NCI-H187 treated with DMSO at 0.1 percent for 48 hours (cell line): Measurements from ENCODE around the gene SSBP4.

Source experiments
- DNase-seq: peaks from one replicate; lab custom pipeline; 2025; lab: John Stamatoyannopoulos, UW

The SSBP4 gene

GRCh38 chr19:18433735-18434398 is 14.7 kb downstream of the SSBP4 start:
- no peak for DNase-seq

DNA sequence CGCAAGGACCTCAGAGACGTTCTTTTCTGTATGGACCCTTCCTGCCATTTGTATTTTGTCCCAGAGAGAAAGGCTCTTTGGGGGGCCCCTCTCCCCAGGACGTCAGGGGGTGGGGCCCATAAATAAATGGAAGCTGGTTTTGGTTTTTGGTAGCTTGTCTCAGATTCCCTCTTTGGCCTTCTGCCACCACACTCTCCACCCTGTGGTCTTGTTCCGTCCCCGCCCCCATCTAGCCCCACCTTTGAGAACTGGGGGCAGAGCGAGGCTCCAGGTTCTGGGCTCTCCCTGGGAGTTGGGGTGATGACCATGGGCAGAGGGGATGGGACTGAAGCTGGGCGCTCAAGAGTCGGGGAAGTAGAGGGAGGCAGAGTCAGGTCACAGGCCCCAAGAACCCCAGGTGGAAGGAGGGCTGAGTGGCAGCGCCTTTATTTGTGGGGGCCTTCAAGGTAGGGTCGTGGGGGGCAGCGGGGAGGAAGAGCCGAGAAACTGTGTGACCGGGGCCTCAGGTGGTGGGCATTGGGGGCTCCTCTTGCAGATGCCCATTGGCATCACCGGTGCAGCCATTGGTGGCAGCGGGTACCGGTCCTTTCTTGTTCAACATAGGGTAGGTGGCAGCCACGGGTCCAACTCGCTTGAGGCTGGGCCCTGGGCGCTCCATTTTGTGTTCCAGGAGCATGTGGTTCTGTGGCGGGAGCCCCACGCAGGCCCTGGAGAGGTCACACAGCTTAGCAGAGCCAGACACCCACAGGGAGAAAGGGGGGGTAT is 15.4 kb downstream of the SSBP4 start:
- DNase-seq = no peak

- no peak for DNase-seq
Measured at GRCh38 chr19:18435178-18435841, 16.1 kb downstream of the SSBP4 start.

DNA sequence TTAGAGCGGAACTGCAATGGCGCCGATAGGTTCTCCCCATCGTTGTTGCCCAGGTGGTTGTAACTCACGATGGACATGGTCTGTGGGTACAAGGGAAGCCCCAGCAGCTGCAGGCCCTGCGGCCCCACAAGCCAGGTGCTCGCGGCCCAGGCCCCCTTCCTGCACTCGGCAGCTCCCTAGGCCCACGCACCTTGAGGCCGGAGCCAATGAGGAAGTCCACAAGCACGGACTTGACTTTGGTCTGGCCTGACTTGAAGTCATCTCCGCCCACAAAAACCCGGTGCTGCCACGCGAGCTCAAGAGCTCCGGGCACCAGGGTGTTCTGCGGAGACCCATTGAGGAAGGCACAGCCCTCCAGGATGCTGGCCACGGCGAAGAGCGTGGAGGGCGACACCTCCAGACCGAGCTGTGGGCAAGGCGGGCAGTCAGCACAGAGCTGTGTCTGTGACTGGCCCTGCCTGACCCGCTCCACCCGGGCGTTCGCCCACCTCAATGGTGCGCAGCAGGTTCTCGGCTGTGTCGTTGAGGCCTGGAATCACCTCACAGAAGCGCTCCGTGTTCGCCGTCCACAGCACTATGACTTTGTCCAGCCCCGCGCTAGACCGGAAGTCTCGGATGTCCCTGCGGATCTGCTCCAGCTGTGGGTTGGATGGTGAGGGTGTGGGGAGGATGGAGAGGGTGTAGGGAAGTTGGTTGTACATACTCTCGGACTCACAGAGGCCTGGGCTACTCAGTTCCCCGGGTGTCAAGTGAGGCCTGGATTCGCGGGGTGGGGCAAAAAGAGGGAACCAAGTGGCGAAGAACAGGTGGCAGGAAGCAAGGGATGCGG is 16.9 kb downstream of the SSBP4 start:
- no peak for DNase-seq

DNA sequence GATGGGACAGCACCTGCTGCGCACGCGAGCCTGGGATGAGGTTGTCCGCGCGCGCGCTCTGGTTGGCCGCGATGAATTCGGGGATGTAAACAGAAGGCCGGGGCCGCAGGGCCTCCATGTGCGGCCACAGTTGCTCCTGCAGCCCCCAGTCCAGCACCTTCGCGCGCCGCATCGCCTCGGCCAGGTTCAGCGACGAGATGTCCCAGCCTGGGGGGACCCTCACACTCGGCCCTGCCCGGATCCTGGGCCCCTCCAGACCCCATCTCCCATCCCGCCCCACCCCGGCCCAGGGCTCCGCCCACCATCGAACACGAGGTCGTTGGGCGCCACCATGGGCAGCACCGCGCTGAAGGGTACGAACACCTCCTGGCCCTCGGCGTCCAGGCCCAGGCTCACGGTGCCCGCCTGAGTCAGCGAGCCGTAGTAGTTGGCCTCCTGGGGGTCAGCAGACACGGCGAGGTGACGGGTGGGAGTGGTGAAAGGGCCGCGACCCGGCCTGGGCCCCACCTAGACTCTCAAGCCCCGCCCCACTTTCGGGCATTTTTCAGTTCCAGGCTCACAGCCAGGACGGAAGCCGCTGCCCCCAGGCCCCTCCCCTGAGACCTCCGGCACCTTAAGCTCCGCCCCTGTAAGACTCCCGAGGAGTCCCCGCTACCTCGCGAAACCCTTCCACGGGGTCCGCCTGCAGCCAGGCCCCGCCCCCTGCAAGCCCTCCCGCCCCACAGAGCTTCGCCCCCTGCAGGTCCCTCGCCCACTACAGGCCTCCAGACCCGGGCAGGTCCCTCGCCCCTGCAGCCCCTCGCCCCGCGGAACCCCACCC is 17.7 kb downstream of the SSBP4 start:
- DNase-seq = no peak

DNA sequence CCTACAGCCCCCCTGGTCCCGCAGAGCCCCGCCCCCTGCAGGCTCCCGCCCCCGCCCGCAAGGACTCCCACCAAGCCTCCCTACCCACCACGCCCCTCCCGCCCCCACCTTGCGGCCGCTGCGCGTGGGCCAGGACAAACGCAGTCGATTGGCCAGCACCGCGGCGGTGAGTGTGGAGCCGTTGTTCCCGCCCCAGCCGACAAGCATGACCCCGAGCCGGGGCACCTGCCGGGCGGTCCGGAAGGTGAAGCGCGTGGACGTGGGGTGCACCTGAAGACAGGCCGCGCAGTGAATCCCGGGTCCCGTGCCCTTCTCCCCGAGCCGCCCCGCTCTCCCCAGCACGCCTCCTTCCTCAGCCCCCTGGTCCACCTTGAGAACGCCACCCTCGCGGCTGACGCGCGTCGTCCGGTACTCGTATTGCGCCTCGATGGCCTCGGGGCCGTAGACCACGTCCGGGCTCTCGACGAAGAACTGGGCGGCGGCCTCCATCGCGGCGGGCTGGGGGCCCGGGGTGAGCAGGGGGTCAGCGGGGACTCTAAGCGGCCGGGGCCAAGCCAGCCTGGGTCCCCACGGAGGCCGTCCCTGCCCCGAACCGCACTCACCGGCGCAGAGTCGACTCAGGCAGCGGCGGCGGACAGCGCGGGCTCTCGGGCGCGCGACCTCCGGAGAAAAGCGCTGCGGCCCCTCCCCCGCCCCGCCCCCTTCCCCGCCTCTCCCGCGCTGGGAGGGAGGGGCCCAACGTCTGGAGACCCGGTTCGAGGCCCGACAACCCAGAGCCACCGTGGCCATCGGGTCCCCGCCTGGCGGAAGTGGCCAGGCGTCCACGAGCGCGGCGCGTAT is 18.5 kb downstream of the SSBP4 start, which contains the start of gene ISYNA1:
Gene ISYNA1 (minus strand): TSS at position 643 of the 840 bp plus-strand sequence. CDS start 154 bp downstream, at position 489.
- DNase-seq = no peak

GRCh38 chr19:18438331-18439024 is 19.3 kb downstream of the SSBP4 start:
- DNase-seq = no peak

DNA sequence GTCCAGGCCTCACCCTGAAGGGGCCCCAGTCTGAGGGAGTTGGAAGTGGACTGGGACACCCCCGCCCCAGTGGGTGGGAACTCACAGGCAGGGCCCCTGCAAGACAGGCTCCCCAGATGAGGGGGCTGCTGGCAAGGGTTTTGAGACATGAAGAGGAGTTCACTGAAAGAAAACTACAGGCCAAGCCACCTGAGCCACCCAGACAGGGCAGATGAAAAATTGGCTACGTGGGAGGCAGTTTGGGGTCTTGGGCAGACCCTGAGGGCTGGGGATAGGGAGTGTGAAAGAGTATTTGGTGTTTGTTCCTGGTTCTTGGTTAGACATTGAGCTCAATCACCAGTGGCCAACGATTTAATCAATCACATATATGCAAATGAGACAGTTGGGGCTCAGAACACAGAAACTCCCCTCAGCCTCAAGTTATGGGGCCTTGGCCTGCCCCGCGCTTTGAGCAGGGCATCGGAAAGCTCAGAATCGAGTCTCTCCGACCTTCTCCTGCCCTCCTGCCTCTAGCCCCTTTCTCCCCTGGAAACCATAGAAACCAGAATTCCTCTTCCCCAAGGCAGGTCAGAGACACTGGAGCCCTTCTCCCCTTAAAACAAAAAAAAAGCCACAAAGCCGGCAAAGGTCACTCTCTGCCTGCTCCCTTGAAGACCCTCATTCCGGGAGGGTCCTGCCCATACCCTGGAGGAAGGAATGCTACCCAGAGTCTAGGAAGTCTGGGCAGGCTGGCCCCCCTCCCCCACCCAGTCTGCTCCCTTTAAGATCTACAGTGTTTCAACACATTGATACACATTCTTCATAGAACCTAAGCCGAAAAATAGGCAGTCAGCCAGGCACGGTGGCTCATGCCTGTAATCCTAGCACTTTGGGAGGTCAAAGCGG is 20.1 kb downstream of the SSBP4 start:
- DNase-seq = no peak

- no peak for DNase-seq
Measured at GRCh38 chr19:18439910-18440237, 20.7 kb downstream of the SSBP4 start.

DNA sequence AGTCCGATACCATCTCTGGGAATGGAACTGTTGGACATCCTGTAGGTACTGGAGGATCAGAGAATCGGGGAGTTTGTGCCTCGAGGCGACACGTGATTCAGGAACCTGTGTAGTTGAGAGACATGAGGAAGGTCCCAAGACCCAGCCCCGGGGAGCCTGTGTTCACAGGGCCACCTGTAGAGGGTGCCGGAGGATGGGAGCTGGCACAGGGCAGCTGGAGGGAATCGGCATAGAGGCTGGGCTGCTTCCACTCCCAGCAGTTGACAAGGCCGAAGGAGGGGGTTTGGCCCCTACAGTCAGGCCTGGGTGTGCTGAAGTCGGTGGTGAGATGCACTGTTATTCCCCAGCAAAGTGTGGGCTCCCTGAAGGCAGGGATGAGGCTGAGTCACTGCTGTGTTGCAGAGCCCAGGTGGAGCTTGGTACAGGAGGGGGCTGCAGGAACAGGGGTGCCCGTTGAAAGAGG is 21.2 kb downstream of the SSBP4 start:
- DNase-seq = no peak

GRCh38 chr19:18440936-18441803 is 22.0 kb downstream of the SSBP4 start:
- no peak for DNase-seq

GRCh38 chr19:18441804-18442788 is 22.9 kb downstream of the SSBP4 start:
- DNase-seq = no peak

DNA sequence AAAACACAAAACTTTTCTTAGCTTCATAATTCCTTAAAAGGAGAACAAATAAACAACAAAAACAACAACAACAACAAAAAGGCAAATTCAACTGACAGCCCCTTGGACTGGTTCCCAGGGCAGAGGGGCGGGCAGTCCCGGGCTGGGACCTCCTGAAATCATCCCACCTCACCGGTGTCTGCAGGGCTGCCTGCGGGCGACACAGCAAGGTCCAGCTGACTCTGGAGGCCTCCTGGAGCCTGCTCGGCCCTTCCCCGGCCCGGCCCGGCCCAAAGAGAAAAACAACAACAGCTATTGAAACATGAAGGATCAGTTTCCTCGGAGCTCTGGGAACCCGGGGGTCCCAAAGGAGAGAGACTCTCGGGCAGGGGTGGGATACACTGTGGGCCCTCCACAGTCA is 23.7 kb downstream of the SSBP4 start:
- no peak for DNase-seq

GRCh38 chr19:18443406-18443805 is 24.2 kb downstream of the SSBP4 start:
- DNase-seq = no peak

DNA sequence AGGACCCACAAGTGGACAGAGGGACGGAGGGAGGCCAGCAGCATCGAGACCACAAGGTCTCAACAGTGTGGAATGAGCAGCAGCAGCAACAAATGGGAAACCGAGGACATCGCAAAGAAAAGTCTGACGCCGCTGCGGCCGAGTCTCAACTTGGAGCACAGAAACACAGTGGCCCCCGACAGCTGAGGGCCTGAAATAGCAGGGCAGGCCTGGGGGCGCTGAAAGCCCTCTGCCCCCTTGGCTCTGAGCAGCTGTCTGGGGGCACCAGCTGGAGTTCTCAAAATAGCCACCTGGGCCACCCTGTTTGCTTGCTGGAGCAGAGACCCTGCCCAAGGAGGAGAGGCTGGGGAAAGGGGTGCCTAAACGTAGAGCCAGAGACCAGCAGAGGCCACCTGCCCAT is 24.6 kb downstream of the SSBP4 start:
- no peak for DNase-seq

DNA sequence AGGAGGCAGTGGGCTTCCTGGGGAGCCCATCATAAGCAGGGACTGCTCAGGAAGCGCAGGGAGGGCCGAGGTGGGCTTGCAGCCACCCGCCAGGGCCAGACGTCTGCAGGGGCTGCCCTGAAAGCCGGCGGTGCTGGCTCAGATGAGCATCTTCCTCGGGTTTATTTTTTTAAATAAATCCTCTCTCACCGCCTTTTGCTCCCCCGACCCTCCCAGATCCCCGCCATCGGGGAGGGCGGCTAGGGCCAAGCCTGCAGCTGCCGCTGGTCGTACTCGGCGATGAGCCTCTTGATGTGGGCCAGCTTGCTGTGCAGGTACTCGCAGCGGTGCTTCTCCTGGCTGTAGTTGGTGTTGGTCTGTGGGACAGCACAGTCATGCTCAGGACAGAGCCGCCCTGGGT is 25.3 kb downstream of the SSBP4 start:
- DNase-seq = no peak
